Activated CD8-positive, alpha-beta T cell treated with anti-CD3 and anti-CD28 coated beads for 36 hours (primary cell): ENCODE data around the gene CNPY4. TPM values are rescaled to one million over a fixed set of nuclear protein-coding genes. Genes with fewer than 3 reads are reported as not detected.

Experiments
- ATAC-seq: fragments of 200-7000 bp; cut with Tn5 transposase; one replicate; pipeline ENCODE4 v1.10.0; 2021; ENCODE audit warnings: mild to moderate bottlenecking, moderate library complexity
- CTCF ChIA-PET: fragments of 350-600 bp; sonication (Branson Sonifier 250); formaldehyde crosslinking; loops from one replicate; lab custom pipeline; 2021; ENCODE audit warnings: antibody characterized with exemption; lab: Charles Lee
- POLR2A ChIA-PET: fragments of 350-600 bp; sonication (Branson Sonifier 250); formaldehyde crosslinking; loops from one replicate; lab custom pipeline; 2021; ENCODE audit warnings: antibody characterized with exemption; lab: Charles Lee
- DNase-seq: peaks from one replicate; pipeline ENCODE4 v3.0.0-alpha.2; 2020
- H3K27ac Mint-ChIP-seq: one replicate; pipeline ENCODE4 v1.8.0; 2021; ENCODE audit warnings: mild to moderate bottlenecking, mixed read lengths
- H3K27me3 Mint-ChIP-seq: one replicate; pipeline ENCODE4 v1.8.0; 2021; ENCODE audit warnings: mixed read lengths
- H3K36me3 Mint-ChIP-seq: one replicate; pipeline ENCODE4 v1.8.0; 2021; ENCODE audit warnings: low read depth, mixed read lengths
- H3K4me1 Mint-ChIP-seq: one replicate; pipeline ENCODE4 v1.8.0; 2021; ENCODE audit warnings: low read depth, mixed read lengths
- H3K4me3 Mint-ChIP-seq: one replicate; pipeline ENCODE4 v1.8.0; 2021; ENCODE audit warnings: mild to moderate bottlenecking, moderate library complexity, mixed read lengths
- H3K9me3 Mint-ChIP-seq: one replicate; pipeline ENCODE4 v1.8.0; 2021; ENCODE audit warnings: mixed read lengths
- CTCF ChIP-seq: fragments of 200-600 bp; IDR thresholded peaks from one replicate; pipeline ENCODE4 v1.8.0; 2022; ENCODE audit warnings: antibody characterized with exemption, mild to moderate bottlenecking
- intact Hi-C: fragments of 100-400 bp; cut with micrococcal nuclease; formaldehyde crosslinking; loops from one replicate; pipeline ENCODE4 v1.10.0; 2022
- total RNA-seq, 2 experiments: library from RNA; stranded (reverse); gene quantifications; one replicate each; pipeline ENCODE4 v1.2.3, GENCODE V29; 2021

The CNPY4 gene
- total RNA-seq, 2 experiments from 2014 or later: 9.8 to 10.4 TPM

- ChIA-PET CTCF (interaction anchor here (1.0 to 1.6 kb wide), 3 partner anchors 10 to 202 kb away, joined by 3 to 7 read pairs (median 5); partner anchors contain the start of gene AP4M1), POLR2A (interaction anchor here (1.2 to 3.0 kb wide), 8 partner anchors 14 to 105 kb away, joined by 3 to 24 read pairs (median 3); partner anchors contain the start of genes AP4M1, GAL3ST4, GPC2 and MCM7)
- peaks cover 31% of the 10 kb centered on the region for H3K4me1 Mint-ChIP-seq
- ATAC-seq: no peak
- TF ChIP-seq CTCF: no peak
- no peaks in the 10 kb centered on the region for H3K9me3 Mint-ChIP-seq
- DNase-seq: no peak
- H3K36me3 Mint-ChIP-seq: peaks cover 9% of the 10 kb centered on the region
- peak overlapping the region; percentile 89 for H3K27ac Mint-ChIP-seq
- no peaks in the 10 kb centered on the region for H3K27me3 Mint-ChIP-seq
- intact Hi-C loops: loop anchor here (10.0 kb wide), 1 partner anchor 206 kb away; the partner anchor contains the start of gene TRIM4
- peak overlapping the region; percentile 89 for H3K4me3 Mint-ChIP-seq
Observed at GRCh38 chr7:100120733-100121036, 1.3 kb downstream of the CNPY4 start.

DNA sequence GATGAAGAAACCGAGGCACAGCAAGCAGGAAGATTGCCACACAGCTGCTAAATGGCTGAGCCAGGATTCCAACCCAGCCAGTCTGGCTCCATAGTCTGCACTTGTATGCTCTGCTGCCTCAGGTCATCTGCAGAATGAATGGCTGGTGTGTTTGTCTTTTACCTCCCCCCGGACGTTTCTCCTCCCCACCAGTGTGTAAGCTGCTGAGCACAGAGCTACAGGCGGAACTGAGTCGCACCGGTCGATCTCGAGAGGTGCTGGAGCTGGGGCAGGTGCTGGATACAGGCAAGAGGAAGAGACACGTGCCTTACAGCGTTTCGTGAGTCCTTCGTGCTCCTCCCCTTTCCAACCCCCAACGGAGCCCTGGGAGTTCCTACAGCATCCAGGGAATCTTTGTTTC is 2.6 kb downstream of the CNPY4 start:
- DNase-seq (no peak), ATAC-seq (no peak)
- Mint-ChIP-seq H3K4me1 (peaks cover 32% of the 10 kb centered on the region), H3K4me3 (no peak overlapping the region), H3K36me3 (peaks cover 8% of the 10 kb centered on the region), H3K9me3 (no peaks in the 10 kb centered on the region), H3K27me3 (no peaks in the 10 kb centered on the region), H3K27ac (peak overlapping the region; percentile 20)
- POLR2A ChIA-PET: interaction anchor here (2.7 to 3.0 kb wide), 2 partner anchors 21 kb away, joined by 18 to 24 read pairs; partner anchors contain the start of genes AP4M1 and MCM7
- CTCF ChIA-PET: interaction anchor here (1.3 kb wide), 1 partner anchor 8 kb away, joined by 5 read pairs; no protein-coding TSS in a partner anchor
- no peak for TF ChIP-seq CTCF
- intact Hi-C loops: loop anchor here (10.0 kb wide), 1 partner anchor 207 kb away; the partner anchor contains the start of gene TRIM4

- intact Hi-C loops: loop anchor here (10.0 kb wide), 1 partner anchor 208 kb away; the partner anchor contains the start of gene TRIM4
- ChIA-PET POLR2A (interaction anchor here (0.9 to 2.7 kb wide), 2 partner anchors 21 to 30 kb away, joined by 3 to 18 read pairs; partner anchors contain the start of genes AP4M1 and MCM7), CTCF (interaction anchor here (1.3 kb wide), 1 partner anchor 8 kb away, joined by 5 read pairs; no protein-coding TSS in a partner anchor)
- Mint-ChIP-seq H3K27me3 (no peaks in the 10 kb centered on the region), H3K9me3 (no peaks in the 10 kb centered on the region), H3K27ac (peak overlapping the region; percentile 59), H3K4me1 (peaks cover 32% of the 10 kb centered on the region), H3K36me3 (peaks cover 8% of the 10 kb centered on the region), H3K4me3 (no peak overlapping the region)
- TF ChIP-seq CTCF: no peak
- ATAC-seq (no peak), DNase-seq (no peak)
Observed at GRCh38 chr7:100122568-100122967, 3.1 kb downstream of the CNPY4 start.

GRCh38 chr7:100124301-100125230 is 5.1 kb downstream of the CNPY4 start:
- H3K27me3 Mint-ChIP-seq: no peaks in the 10 kb centered on the region
- H3K9me3 Mint-ChIP-seq: no peaks in the 10 kb centered on the region
- POLR2A ChIA-PET: interaction anchor here (0.6 to 4.9 kb wide), 7 partner anchors 23 to 353 kb away, joined by 3 to 43 read pairs (median 3); partner anchors contain the start of genes AP4M1 and MCM7
- no peak for TF ChIP-seq CTCF
- peak overlapping the region; percentile 4 for H3K4me3 Mint-ChIP-seq
- CTCF ChIA-PET: interaction anchor here (1.2 to 1.8 kb wide), 3 partner anchors 8 to 283 kb away, joined by 4 to 7 read pairs (median 6); partner anchors contain the start of genes AP4M1 and MCM7
- peaks cover 8% of the 10 kb centered on the region for H3K36me3 Mint-ChIP-seq
- ATAC-seq (no peak), DNase-seq (no peak)
- H3K4me1 Mint-ChIP-seq: peaks cover 30% of the 10 kb centered on the region
- peak overlapping the region; percentile 100 for H3K27ac Mint-ChIP-seq
- intact Hi-C loops: loop anchor here (10.0 kb wide), 1 partner anchor 210 kb away; the partner anchor contains the start of gene TRIM4
